AG20443 (cell line): ENCODE measurements around the gene KATNA1.
"Not testable (repeated sequence)": the region's sequence is repeated elsewhere in the genome, so short reads cannot be mapped to it uniquely, and the experiment has no call there.

Experiments
- DNase-seq: peaks from one replicate; pipeline ENCODE4 v3.0.0; 2012; ENCODE audit warnings: low spot score, mixed read lengths

Gene KATNA1

DNA sequence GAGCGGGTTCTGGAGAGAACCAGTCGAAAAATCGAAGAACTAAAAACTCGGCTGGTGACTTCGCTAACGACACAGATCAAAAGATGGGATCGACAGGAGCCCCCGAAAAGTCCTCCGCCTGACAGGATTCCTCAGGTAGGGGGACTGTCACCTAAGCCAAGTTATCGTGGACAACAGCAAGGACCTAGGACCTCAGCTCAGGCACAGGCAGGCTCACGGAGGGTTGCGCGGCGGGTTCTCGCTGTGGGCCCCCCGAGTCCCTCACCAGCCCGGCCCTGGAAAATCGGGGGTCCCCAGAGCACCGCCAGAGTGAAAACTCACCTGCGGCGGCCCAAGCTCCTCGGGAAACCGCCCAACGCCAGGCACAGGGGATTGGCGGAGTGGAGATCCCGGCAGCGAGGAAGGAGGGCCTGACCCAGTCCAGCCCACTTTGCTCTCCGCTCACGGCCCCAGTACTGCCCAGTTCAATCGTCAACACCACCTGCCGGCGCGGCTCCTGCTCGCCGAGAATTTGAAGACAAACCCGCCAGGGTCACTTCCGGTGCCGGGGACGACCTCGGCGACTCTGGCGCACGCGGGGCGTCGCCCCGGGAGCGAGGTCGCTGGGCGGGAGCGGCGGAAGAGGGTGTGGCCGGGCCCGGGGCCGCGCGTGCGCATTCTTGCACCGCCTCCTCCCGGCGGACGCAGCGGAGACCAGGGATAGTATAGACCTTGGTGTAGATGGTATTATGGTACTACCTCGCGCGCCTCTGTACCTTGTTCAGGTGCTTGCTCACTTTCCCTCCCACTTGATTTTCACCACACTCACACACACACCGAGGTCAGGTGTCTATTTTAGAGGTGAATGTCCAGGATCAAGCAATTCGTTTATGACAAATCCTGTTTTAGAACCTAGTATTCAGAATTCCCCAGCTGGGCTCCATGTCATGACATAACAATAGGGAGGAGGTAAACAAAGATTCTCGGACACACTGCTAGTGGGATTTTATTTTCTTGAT lies at the start of gene KATNA1:
Gene KATNA1, minus strand, starts transcription at position 567 of the 998 bp plus-strand sequence. CDS start 10,167 bp downstream, outside the sequence.
- peak; percentile 99 for DNase-seq

DNA sequence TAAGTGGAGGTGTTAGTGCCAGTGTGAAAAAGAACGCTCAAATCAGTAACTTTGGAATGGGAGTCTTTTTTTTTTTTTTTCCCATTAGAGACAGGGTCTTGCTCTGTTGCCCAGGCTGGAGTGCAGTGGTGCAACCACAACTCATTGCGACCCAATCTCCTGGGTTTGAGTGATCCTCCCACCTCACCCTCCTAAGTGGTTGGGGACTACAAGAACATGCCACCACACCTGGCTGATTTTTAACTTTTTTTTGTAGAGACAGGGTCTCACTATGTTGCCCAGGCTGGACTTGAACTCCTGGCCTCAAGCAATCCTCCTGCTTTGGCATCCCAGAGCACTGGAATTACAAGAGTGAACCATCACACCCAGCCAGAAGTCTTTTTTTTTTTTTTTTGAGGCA lies 49.7 kb upstream of the KATNA1 start:
- DNase-seq, result no peak

DNA sequence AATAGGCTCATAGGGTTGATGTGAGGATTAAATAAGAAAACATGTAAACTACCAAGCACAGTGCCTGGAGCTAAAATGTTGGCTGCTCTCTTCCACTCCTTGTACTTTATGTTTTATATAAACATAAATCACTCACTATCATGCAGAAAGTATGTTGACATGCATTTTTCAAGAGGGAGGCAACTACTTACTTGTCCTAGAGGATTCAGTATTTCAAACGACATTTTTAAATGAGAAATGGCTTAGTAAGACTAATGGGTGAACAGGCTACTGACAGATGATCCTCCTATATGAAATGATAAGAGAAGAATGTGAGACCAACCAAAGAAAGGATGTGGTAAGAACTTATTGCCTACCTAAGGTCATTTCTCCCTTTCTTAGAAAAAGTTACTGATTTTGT lies 48.4 kb upstream of the KATNA1 start:
- DNase-seq, result peak; percentile 17

DNA sequence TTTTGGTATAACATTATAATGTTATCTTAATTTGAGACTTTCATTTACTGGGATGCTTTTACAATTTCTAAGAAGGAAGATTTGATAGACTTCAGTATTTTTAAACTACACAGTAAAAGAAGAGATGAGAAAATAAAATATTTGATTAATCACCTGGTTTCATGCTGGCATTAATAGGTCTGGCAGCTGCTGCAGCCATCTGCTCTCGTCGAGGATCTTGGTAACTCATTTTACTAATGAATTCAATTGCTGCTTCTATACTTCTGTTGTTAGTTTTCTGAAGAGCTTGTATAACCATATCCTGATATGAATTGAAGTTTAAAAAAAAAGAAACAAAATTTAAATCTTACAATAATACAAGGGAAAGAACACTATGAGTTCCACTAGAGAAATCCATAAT lies 46.4 kb upstream of the KATNA1 start:
- no peak for DNase-seq

DNA sequence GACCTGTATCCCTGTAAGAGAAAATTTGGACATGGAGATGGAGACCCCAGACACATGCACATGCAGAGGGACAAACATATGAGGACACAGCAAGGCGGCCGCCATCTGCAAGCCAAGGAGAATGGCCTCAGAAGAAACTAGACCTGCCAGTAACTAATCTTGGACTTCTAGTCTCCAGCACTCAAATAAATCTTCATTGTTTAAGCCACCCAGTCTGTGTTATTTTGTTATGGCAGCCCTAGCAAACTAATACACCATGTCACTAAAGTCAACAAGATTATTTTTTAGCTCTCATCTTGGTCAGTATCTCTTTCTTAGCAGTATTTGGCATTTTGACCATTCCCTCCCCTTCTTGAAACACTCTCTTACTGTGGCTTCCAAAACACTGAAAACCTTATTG lies 42.7 kb upstream of the KATNA1 start:
- no peak for DNase-seq

DNA sequence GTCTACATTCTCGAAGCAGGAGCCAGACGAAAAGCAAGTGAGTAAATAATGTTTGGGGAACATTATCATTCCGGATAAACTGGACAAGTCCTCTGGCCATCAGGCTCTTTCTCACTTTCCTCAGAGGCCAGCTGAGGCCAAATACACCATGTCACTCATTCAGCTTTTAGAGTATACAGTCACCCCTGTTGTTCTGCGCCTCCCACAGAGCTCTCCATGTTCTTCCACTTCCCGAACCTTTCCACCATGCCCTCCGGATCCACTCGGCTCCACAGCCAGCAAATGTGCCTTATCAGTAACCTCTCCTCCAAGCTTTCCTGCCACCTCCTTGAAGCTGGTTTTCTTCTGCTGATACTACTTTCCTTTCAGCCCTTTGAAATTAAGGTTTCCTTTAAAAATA lies 37.7 kb upstream of the KATNA1 start:
- no peak for DNase-seq

DNA sequence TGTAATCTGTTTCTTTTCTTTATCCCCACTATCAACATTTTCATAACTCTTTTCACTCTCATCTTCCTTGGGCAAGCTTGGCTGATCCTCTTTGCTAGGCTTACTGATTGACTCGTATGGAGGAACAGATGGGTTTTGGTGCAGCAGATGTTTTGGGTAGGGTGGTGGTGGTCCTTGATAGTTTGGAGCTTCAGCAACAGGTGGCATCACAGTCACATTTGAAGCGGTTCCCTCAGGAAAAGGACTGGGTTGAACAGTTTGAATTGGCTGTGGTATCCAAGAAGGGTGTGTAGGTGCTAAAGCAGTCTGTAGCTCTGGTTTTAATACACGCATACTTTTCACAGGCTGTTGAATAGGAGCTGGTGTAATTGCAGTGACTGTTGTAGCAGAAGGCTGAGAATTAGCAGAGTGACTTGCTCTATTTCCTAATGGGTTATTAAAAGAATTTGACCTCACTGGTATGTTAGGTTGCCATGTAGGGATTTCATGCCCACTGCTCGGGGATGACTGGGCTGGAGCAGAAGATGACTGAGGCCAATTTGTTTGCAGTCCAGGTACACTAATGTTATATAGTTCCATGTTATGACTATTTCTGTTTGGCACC lies 34.8 kb upstream of the KATNA1 start:
- DNase-seq, result no peak

DNA sequence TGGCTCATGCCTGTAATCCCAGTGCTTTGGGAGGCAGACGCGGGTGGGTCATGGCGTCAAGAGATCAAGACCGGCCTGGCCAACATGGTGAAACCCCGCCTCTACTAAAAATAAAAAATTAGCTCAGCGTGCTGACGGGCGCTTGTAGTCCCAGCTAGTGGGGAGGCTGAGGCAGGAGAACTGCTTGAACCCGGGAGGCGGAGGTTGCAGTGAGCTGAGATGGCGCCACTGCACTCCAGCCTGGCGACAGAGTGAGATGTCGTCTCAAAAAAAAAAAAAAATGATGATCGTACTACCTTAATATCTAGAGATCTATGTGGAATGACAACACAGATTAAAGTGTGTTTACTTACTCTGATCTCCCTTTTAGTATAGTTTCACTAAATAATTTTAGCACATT lies 33.3 kb upstream of the KATNA1 start:
- not testable (repeated sequence) for DNase-seq

DNA sequence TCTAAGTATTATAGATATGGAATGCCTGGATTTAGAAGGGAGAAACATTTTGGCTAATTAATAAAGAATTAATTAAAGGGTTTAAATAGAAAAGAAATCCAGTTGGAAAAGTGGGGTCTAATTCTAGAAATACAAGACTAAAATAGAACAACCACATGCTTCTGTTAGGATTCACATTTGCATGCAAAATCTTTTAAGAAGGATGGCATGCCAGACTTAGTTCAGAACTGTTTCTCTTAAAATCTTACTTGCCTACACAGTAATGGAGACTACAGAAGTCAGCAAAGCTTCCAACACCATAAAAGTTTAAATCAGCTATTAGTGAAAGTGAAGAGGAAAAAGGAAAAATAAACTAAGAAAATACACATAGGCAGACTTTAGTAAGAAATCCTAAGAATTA lies 32.7 kb upstream of the KATNA1 start:
- no peak for DNase-seq

DNA sequence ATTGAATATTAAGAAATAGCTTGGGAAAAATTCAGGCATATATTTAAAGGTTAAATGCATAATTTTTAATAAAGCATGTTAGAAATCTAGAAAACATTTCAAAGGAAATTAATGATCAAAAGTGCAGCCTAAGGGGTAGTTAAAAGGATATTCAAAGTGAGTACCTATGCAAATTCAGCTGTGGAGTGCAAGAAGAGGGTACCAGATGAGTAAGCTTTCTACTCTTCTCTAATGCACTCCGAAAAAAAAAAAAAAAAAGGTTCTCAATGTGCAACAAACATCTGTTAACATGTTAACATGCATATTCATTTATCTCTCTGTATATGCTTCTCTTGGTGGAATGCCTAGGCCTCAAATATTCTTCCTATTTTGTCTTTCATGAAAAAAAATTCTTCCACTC lies 32.0 kb upstream of the KATNA1 start:
- no peak for DNase-seq

DNA sequence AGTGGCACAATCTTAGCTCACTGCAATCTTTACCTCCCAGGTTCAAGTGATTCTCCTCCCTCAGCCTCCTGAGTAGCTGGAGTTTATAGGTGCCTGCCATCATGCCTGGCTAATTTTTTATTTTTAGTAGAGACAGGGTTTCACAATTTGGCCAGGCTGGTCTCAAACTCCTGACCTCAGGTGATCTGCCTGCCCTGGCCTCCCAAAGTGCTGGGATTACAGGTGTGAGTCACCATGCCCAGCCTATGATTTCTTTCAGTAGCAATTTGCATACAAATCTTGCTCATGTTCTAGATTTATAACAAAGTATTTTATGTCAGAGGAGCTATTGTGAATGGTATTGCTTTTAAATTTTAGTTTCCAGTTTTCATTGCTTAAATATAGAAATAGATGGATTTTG lies 23.8 kb upstream of the KATNA1 start:
- DNase-seq, result not testable (repeated sequence)

DNA sequence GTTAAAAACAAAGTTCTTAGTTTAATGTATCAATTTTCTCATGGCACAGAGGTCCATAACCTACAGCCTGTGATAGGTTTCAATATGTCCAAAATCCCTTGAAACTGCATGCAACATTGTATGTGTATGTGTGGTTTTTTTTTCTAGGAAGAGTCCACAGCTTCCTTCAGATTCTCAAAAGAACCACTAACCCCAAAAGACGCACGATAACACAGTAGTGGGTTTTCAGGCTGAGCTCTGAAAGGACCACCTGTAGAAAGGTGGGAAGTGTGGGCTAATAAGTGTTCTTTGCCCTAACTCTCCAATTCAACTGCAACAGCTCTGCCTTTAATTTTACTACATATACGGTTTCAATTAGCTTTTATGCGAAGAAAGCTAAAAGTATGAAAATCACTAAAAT lies 11.5 kb upstream of the KATNA1 start:
- DNase-seq, result no peak

DNA sequence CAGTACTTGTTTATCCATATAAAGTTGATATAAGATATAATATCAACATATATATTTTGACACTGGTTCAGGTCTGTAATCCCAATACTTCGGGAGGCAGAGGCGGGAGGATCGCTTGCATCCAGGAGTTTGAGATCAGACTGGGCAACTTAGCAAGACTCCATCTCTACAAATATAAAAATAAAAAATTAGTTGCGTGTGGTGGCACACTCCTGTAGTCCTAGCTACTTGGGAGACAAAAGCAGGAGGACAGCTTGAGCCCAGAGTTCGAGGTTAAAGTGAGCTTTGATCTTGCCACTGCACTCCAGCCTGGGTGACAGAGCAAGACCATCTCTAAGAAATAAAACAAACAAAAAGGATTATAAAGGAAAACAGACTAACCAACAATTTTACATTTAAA lies 8.9 kb upstream of the KATNA1 start:
- DNase-seq, result no peak

DNA sequence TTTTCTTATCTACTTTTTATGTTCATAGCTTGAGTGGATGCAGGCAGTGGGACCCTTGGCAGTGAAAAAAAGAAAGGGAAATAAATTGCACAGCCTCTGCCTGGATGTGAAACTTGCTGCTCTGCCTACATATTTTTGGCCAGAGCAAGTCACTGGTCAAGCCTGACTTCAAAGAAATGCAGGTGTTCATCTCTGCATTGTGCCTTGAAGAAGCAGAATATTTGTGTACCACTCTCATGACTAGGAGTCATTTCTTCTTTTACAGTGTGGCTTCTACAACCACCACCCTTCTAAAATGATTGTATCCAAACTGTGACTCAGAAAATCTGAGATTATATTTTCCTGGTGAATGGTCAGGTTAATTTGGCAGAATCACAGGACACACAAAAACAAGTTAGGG lies 2.5 kb upstream of the KATNA1 start:
- no peak for DNase-seq

DNA sequence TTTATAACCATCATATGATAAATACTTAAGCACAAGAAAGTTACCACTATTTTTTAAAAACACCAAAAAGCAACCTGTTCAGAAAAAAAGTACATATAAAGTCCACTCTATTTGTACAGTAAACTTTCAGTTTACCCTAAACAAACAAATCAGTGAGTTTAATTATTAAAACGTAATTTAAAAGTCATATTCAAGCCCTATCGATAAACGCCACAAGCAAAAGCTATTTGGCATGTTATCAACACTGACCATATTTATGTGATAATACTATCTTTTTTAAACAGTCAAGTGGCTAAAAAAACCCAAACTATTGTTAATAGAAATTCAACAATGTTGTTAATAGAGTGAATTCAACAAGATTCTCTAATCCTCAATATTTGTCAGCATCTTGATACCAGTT lies 1.9 kb downstream of the KATNA1 start:
- no peak for DNase-seq

DNA sequence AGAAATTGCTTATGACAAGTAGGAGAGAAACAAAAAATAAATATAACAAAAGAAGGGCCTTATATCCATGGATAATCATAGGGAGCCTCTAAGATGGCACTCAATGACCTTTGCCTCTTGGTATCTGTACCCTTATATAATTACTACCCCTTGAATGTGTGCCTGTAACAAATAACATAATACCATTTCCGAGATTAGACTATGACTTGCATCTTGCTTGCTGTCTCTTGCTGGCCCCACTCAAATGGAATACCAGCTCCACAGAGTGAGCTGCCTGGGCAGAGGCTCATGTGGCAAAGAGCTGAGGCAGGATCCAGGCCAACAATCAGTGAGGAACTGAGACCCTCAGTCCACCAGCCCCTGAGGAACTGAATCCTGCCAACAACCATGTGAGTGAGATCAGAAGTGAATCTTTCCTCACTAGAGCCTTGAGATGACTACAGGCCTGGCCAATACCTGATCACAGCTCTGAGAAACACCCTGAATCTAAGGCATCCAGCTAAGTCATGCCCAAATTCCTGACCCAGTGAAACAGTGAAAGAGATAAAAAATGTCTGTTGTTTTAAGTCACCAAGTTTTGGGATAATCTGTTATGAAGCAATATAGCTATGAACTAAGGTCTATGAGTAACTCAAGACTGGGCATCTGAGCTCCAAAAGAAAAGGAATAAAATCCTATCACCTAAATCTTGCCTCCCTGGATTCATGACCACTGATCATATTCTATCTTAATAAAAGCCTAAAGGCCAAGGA lies 5.5 kb downstream of the KATNA1 start:
- peak; percentile 52 for DNase-seq

DNA sequence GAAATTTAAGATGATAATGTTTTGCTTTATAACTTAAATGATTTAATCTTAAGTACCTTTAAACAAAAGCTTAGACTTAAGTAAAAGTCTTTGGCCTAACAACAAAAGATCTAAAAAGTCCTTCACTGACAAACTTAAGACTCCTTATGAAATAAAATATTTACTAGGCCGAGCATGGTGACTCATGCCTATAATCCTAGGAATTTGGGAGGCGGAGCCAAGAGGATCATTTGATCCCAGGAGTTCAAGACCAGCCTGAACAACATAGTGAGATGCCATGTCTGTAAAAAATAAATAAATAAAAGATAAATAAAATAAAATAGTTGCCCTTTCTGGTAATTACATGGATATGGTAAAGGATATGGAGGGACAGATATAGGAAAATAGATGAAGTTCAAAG lies 12.4 kb downstream of the KATNA1 start:
- no peak for DNase-seq

DNA sequence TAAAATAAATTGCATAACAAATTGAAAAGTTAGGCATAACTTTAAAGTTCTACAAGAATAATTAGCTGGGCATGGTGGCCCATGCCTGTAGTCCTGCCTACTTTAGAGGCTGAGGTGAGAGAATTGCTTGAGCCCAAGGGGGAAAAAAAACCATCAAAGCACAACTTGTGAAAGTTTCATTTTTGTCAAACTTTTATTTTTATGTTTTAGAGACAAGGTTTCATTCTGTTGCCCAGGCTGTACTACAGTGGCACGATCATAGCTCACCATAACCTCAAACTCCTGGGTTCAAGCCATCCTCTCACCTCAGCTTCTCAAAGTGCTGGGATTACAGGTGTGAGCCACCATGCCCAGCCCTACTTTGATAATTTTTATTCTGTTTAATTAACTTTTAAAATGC lies 14.2 kb downstream of the KATNA1 start:
- no peak for DNase-seq

DNA sequence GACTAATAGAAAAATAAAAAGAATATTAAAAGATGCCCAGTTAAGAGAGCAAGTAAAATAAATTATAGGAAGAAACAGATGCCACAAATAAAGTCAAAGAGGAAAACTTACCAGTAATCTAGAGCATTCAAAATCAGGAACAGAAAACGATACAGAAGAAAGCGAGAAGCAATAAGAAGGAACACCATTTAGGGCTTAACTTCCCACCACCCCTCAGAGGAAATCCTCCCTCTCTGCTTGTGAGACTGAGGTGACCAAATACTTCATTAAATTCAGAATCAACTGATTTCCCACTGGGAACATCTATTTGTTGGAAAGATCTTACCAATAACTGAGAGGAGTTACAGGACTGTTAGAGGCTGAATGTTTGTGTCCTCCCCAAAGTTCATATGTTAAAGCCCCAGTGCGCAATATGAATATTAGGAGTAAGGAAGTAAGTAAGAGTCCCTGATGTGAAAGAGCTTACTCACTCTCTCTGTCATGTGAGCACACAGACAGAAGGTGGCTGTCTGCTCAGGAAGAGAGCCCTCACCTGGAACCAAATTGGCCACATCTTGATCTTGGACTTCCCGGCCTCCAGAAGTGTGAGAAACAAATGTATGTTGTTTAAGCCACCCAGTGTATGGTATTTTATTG lies 19.5 kb downstream of the KATNA1 start:
- DNase-seq, result no peak

DNA sequence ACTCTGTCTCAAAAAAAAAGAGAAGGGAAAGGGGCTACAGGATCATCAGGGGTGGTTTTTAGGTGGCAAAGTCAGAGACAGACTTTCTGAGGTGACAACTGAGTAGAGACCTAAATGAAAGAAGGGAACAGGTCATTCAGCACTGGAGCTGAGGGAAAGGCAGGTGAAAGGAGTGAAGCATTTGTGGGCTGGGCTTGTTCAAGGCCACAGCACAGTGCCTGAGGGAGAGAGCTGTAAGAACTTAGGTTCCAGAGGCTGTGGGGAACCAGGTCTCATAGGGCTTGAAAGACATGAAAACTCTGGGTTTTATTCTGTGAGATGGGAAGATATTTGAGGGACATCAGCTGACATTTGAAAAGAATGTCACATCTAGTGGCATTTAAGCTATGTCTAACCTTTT lies 20.8 kb downstream of the KATNA1 start:
- no peak for DNase-seq

DNA sequence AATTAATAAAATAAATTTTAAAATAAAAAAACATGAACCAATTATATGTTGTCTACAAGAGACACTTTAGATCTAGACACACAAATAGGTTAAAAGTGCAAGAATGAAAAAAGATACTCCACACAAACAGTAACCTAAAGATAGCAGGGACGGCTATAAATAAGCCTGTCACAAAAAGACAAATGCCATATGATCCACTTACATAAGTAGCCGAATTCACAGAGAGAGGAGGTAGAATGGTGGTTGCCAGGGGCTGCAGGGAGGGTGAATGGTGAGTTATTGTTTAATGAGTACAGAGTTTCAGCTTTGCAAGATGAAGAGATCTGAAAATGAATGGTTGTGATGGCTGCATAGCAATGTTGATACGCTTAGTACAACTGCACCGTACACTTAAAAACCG lies 32.7 kb downstream of the KATNA1 start:
- DNase-seq, result no peak

DNA sequence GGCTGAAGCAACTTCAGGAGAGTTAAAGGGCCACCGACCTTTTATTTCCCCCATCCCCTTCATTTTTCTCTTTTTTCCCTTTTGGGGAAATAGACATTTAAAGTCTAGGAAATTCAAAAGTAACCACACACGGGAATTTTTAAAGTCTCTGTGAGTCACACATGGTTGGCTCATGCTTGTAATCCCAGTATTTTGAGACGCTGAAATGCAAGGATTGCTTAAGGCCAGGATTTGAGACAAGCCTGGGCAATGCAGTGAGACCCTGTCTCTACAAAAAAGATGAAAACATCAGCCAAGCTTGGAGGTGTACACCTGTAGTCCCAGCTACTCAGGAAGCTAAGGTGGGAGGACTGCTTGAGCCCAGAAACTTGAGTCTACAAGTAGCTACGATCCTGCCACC lies 34.2 kb downstream of the KATNA1 start:
- DNase-seq, result no peak
